Measurements from ENCODE around the gene FIBCD1.

DNA sequence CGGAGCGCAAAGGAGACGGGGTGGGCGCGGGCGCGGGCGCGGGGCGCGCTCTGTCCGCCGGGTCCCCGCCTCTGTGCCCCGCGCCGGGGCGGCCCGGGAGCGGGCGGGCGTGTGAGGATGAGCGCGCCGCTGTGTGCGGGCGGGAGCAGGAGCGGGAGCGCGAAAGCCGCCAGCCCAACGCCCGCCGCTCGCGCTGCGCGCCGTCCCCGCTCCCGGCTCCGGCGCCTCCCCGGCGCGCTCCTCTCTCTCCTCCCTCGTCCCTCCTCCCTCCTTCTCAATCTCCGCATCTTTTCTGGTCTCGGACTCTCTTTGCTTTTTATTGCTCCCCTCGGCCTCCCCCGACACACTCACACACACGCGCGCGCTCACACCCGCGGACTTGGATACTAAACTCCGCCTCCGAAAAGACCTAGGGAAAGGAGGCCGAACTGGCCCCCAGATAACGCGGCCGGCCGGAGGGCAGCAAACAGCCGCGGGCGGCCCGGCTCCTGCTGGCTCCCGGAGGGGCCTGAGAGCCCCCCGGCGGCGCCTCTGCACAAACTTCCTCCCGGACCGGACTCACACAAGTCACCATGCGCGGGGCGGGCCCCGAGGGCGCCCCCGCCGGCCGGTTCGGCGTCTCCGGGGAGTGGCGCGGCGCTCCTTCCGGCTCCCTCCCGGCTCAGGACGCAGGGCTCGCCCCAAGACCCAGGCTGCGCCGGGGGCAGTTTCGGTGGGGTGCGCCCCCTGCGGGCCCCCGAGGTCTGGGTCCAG lies at the start of gene FIBCD1:
- peak in 2 of 3 experiments; percentile 34 to 39; a peak in 3 of 4 replicates for TF ChIP-seq CTCF (IDR thresholded peaks at IDR 0.05; ENCODE audit: control extremely low read depth in 1 of 3, insufficient read depth in 1 of 3, low read depth in 1 of 3, low read length in 3 of 3)
- no peak for TF ChIP-seq ZNF274 (IDR thresholded peaks at IDR 0.05; ENCODE audit: borderline replicate concordance, extremely low read depth, low read length)
- TF ChIP-seq KDM5A (IDR thresholded peaks at IDR 0.05; ENCODE audit: low read length): no peak
- no peak for TF ChIP-seq KDM1A (IDR thresholded peaks at IDR 0.05; ENCODE audit: borderline replicate concordance, low read length)
- no peak for TF ChIP-seq CBX5 (IDR thresholded peaks at IDR 0.05; ENCODE audit: low read depth, low read length)
- no peak; a peak in 1 of 4 replicates for TF ChIP-seq RAD21 (IDR thresholded peaks at IDR 0.05 in 1 of 2, conservative IDR thresholded peaks at IDR 0.05 in 1 of 2; ENCODE audit: low read depth in 2 of 2, low read length in 2 of 2)
- no peak for TF ChIP-seq CREB1 (IDR thresholded peaks at IDR 0.05)
- no peak for TF ChIP-seq POLR2AphosphoS5 (IDR thresholded peaks at IDR 0.05; ENCODE audit: low read depth, low read length)
